ENCODE results near the gene SLC6A12. TPM values are rescaled to one million over a fixed set of nuclear protein-coding genes. Genes with fewer than 3 reads are reported as not detected.
A peak's percentile ranks its signal among the peaks of the same experiment; 100 is the strongest.

SLC6A12 gene
- total RNA-seq, 6 experiments from 2014 or later: 8.2 to 114 (median 26.5) TPM

DNA sequence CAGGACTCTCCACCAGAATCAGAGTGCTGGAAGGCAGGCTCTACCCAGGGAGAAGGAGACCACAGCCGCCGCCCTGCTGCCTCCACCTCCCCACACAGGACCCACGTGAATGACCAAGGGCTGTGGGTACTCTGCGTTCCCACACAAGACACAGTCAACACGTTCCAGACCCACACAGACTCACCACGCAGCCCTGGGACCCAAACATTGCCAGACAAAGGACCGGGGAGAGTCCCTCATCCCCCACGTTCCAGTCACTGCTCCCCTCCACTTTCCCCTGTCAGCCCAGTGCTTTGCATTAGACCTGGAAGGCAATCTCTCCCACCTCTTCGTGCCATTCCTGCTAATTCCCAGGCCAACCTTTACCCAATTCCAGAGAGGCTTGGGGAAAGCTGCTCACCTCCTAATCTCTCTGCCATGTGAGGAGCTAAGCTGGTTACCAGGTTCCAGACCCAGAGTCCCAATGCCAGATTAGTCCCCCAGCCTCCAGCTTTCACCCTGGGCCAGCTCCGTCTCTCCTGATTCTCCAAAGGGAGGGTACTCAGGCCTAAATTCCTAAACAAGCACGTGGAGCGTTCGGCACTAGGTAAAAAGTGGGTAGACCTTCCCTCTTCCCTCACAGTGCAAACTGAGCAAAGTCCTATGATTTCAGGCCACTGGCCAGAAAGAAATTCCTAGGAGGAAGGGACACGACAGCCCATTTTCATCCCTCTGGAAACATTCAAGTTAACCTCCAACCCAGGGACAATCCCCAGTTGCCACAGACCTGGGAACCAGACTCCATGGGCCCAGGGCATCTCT, 43.8 kb upstream of the SLC6A12 start:
- ATAC-seq: peak; percentile 71 to 88 (median 80)
- no peak overlapping the region for H3K4me3 ChIP-seq
- no peaks in the 10 kb centered on the region for H3K36me3 ChIP-seq
- H3K4me1 ChIP-seq: peaks cover 0 to 14% (median 3%) of the 10 kb centered on the region in 4 donors
- no peak overlapping the region for H3K27ac ChIP-seq
- no peaks in the 10 kb centered on the region for H3K9me3 ChIP-seq
- TF ChIP-seq, protein P1, sequence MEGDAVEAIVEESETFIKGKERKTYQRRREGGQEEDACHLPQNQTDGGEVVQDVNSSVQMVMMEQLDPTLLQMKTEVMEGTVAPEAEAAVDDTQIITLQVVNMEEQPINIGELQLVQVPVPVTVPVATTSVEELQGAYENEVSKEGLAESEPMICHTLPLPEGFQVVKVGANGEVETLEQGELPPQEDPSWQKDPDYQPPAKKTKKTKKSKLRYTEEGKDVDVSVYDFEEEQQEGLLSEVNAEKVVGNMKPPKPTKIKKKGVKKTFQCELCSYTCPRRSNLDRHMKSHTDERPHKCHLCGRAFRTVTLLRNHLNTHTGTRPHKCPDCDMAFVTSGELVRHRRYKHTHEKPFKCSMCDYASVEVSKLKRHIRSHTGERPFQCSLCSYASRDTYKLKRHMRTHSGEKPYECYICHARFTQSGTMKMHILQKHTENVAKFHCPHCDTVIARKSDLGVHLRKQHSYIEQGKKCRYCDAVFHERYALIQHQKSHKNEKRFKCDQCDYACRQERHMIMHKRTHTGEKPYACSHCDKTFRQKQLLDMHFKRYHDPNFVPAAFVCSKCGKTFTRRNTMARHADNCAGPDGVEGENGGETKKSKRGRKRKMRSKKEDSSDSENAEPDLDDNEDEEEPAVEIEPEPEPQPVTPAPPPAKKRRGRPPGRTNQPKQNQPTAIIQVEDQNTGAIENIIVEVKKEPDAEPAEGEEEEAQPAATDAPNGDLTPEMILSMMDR (IDR thresholded peaks at IDR 0.05): no peak
- TF ChIP-seq POLR2A (IDR thresholded peaks at IDR 0.05): no peak
- WGBS (ENCODE audit: insufficient coverage, low coverage, low lambda C conversion rate, missing lambda C conversion rate): 66% methylated on average over 2 of the region's 14 CpGs
- intact Hi-C loops (cut with DNase I): no loop called here
- H3K27me3 ChIP-seq: no peaks in the 10 kb centered on the region
- DNase-seq: no peak

DNA sequence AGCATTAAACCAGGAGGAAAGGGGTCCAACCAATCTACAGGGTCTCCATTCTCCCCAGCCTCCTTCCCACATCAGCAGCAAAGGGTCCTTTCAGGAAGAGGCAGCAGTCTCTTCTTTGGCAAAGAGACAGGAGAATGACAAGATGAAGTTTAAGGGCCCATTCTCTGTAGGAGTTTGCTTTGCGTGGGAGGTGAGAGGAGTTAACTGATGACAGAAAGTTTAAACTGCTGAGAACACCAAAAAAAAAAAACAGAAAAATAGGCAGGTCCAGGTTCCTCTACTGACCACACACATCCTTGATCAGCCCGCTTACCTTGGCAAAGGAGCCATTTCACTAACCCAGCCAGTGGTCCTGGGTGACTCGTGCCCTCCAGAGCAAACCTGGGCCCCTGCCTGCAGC, 43.0 kb upstream of the SLC6A12 start:
- Histone ChIP-seq H3K4me1 (peaks cover 0 to 14% (median 3%) of the 10 kb centered on the region in 4 donors), H3K36me3 (no peaks in the 10 kb centered on the region), H3K9me3 (no peaks in the 10 kb centered on the region), H3K4me3 (no peak overlapping the region), H3K27ac (no peak overlapping the region), H3K27me3 (no peaks in the 10 kb centered on the region)
- intact Hi-C loops (cut with DNase I): no loop called here
- 65% methylated on average over 3 of the region's 3 CpGs for WGBS (ENCODE audit: insufficient coverage, low coverage, low lambda C conversion rate, missing lambda C conversion rate)
- ATAC-seq: no peak
- DNase-seq: no peak
- no peak for TF ChIP-seq POLR2A (IDR thresholded peaks at IDR 0.05)
- TF ChIP-seq, protein P1 (IDR thresholded peaks at IDR 0.05): no peak

DNA sequence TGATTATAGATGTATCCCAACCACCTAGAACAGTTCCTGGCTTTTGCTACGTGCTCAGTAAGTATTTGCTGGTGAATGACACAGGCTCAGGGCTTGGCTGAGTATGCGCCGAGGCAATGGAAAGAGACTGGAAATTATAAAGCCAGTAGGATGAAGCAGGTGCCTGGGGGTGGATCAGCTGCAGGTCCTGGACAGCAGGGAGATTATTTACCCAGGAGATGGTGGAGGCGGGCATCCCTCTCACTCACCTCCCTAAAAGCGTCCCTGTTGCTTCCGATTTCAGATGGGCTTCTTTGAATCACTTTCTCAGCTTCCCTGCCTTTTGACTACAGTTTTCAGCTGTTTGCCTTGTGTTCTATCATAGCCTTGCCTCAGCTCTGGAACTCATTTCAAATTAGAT, 42.3 kb upstream of the SLC6A12 start:
- DNase-seq (no peak), ATAC-seq (no peak)
- Histone ChIP-seq H3K27me3 (no peaks in the 10 kb centered on the region), H3K9me3 (no peaks in the 10 kb centered on the region), H3K4me1 (peaks cover 0 to 14% (median 3%) of the 10 kb centered on the region in 4 donors), H3K27ac (no peak overlapping the region), H3K4me3 (no peak overlapping the region), H3K36me3 (no peaks in the 10 kb centered on the region)
- WGBS (ENCODE audit: insufficient coverage, low coverage, low lambda C conversion rate, missing lambda C conversion rate): 89% methylated on average over 5 of the region's 6 CpGs
- TF ChIP-seq, protein P1 (IDR thresholded peaks at IDR 0.05): no peak
- TF ChIP-seq POLR2A (IDR thresholded peaks at IDR 0.05): no peak
- intact Hi-C loops (cut with DNase I): no loop called here

DNA sequence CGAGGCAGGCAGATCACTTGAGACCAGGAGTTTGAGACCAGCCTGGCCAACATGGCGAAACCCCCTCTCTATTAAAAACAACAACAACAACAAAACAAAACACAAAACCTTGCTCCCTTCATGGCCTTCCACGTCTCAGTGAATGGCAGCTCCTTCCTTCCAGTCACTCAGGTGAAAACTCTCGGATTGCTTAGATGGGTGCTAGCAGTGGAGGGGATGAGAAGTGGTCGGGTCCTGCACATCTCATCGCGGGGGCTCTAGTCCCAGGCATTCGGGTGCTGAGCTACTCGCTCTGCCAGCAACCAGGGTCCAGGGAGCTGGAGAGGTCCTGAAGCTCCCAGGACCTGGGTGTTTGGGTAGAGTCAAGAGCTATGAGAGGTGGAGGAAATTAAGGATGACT, 41.0 kb upstream of the SLC6A12 start:
- no peaks in the 10 kb centered on the region for H3K36me3 ChIP-seq
- TF ChIP-seq POLR2A (IDR thresholded peaks at IDR 0.05): no peak
- TF ChIP-seq, protein P1 (IDR thresholded peaks at IDR 0.05): no peak
- no peaks in the 10 kb centered on the region for H3K27me3 ChIP-seq
- WGBS (ENCODE audit: insufficient coverage, low coverage, low lambda C conversion rate, missing lambda C conversion rate): 75% methylated on average over 8 of the region's 9 CpGs
- no peak for DNase-seq
- ATAC-seq: no peak
- H3K9me3 ChIP-seq: no peaks in the 10 kb centered on the region
- intact Hi-C loops (cut with DNase I): no loop called here
- no peak overlapping the region for H3K27ac ChIP-seq
- H3K4me3 ChIP-seq: no peak overlapping the region
- H3K4me1 ChIP-seq: peaks cover 0 to 14% (median 3%) of the 10 kb centered on the region in 4 donors
